ENCODE data around the gene CPEB4.

Gene CPEB4

DNA sequence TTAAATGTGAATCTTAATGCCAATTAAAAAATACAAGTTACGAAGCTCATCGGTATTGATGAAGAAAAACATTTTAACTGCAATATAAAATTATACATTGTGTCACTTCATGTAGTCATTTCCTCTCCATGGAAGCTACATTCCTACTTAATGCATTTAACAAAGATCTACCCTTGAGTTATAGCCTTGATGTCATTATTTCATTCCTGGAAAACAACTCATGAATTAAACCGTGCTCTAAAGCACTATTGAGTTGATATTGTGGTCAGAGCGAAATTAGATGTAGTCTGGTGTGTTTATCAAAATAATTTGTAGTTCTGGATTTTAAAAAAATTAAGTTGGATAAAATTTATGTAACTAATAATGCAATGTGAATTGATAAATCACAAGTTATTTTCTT lies 111.9 kb downstream of the CPEB4 start:
- no peaks in the 10 kb centered on the region for H3K79me1 ChIP-seq (ENCODE audit: low read length)
- no peak overlapping the region for H2BK5ac ChIP-seq (ENCODE audit: low read depth, low read length, poor library complexity)
- no peak overlapping the region for H3K14ac ChIP-seq (ENCODE audit: low read length)
- H3K27ac ChIP-seq (ENCODE audit: low read depth, low read length), result no peak overlapping the region
- H3K9ac ChIP-seq (ENCODE audit: low read length), result no peak overlapping the region
- no peaks in the 10 kb centered on the region for H3K79me2 ChIP-seq (ENCODE audit: control insufficient read depth, insufficient read depth, low read length, poor library complexity)
- no peak overlapping the region for H4K8ac ChIP-seq (ENCODE audit: low read depth, low read length)
- no peak for DNase-seq
- H3K23ac ChIP-seq (ENCODE audit: low read length), result no peak overlapping the region
- no peak overlapping the region for H3K4me2 ChIP-seq (ENCODE audit: low read length)
- H3K4me3 ChIP-seq (ENCODE audit: low read depth, low read length), result no peak overlapping the region
- no CpG with 5 or more reads among the region's 4 CpGs for WGBS (ENCODE audit: extremely low coverage, insufficient coverage, insufficient read length)
- H2AFZ ChIP-seq (ENCODE audit: insufficient read depth, low read length, poor library complexity), result no peak overlapping the region
- no peaks in the 10 kb centered on the region for H3K9me3 ChIP-seq (ENCODE audit: insufficient read depth, low read depth, low read length)
- H4K91ac ChIP-seq (ENCODE audit: low read depth, low read length), result no peak overlapping the region
- no peak overlapping the region for H3K18ac ChIP-seq (ENCODE audit: low read length)
- no peak overlapping the region for H2BK12ac ChIP-seq (ENCODE audit: low read length)
- no peak overlapping the region for H2BK120ac ChIP-seq (ENCODE audit: insufficient read depth, low read length, poor library complexity)
- H3K36me3 ChIP-seq (ENCODE audit: control insufficient read depth in 1 of 2, insufficient read depth in 2 of 2, low read length in 2 of 2), result no peaks in the 10 kb centered on the region
- H3K4me1 ChIP-seq (ENCODE audit: control insufficient read depth in 1 of 2, insufficient read depth in 2 of 2, low read length in 2 of 2), result no peaks in the 10 kb centered on the region
- H3K4ac ChIP-seq (ENCODE audit: low read depth, low read length), result no peak overlapping the region
- H4K12ac ChIP-seq (ENCODE audit: low read depth, low read length), result no peak overlapping the region
- H2AK5ac ChIP-seq (ENCODE audit: low read length), result no peak overlapping the region
- no peaks in the 10 kb centered on the region for H3K27me3 ChIP-seq (ENCODE audit: insufficient read depth, low read length)

DNA sequence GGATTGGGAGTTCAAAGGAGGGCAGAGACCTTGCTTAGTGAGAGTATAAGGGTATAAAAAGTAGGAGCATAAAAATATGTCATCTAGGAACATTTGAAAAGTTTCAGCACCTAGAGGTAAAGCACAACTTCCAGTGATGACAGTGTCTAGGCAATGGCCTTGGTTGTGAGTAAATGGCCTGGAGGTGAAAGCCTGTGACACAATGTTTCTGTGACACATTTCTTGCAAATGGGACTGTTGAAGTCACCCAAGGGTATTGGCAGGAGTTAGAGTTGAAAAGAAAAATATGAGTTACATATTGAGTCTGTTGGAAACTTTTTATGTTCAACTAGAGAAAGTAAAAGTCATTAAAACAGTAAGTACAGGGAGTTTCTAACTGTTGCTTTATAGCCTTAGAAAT lies 115.6 kb downstream of the CPEB4 start:
- H3K9ac ChIP-seq (ENCODE audit: low read length), result no peak overlapping the region
- H3K79me1 ChIP-seq (ENCODE audit: low read length), result no peaks in the 10 kb centered on the region
- no peaks in the 10 kb centered on the region for H3K9me3 ChIP-seq (ENCODE audit: insufficient read depth, low read depth, low read length)
- H3K79me2 ChIP-seq (ENCODE audit: control insufficient read depth, insufficient read depth, low read length, poor library complexity), result no peaks in the 10 kb centered on the region
- H3K23ac ChIP-seq (ENCODE audit: low read length), result no peak overlapping the region
- no peak overlapping the region for H2AFZ ChIP-seq (ENCODE audit: insufficient read depth, low read length, poor library complexity)
- no peak overlapping the region for H4K91ac ChIP-seq (ENCODE audit: low read depth, low read length)
- no peak overlapping the region for H3K4ac ChIP-seq (ENCODE audit: low read depth, low read length)
- peak; percentile 43 to 49 for DNase-seq
- H2AK5ac ChIP-seq (ENCODE audit: low read length), result no peak overlapping the region
- no peak overlapping the region for H3K27ac ChIP-seq (ENCODE audit: low read depth, low read length)
- no peaks in the 10 kb centered on the region for H3K27me3 ChIP-seq (ENCODE audit: insufficient read depth, low read length)
- H4K12ac ChIP-seq (ENCODE audit: low read depth, low read length), result no peak overlapping the region
- no peak overlapping the region for H4K8ac ChIP-seq (ENCODE audit: low read depth, low read length)
- H2BK12ac ChIP-seq (ENCODE audit: low read length), result no peak overlapping the region
- no peak overlapping the region for H3K4me3 ChIP-seq (ENCODE audit: low read depth, low read length)
- H3K14ac ChIP-seq (ENCODE audit: low read length), result no peak overlapping the region
- H2BK120ac ChIP-seq (ENCODE audit: insufficient read depth, low read length, poor library complexity), result no peak overlapping the region
- no peaks in the 10 kb centered on the region for H3K4me1 ChIP-seq (ENCODE audit: control insufficient read depth in 1 of 2, insufficient read depth in 2 of 2, low read length in 2 of 2)
- no peak overlapping the region for H3K18ac ChIP-seq (ENCODE audit: low read length)
- H2BK5ac ChIP-seq (ENCODE audit: low read depth, low read length, poor library complexity), result no peak overlapping the region
- H3K36me3 ChIP-seq (ENCODE audit: control insufficient read depth in 1 of 2, insufficient read depth in 2 of 2, low read length in 2 of 2), result no peaks in the 10 kb centered on the region
- H3K4me2 ChIP-seq (ENCODE audit: low read length), result no peak overlapping the region

DNA sequence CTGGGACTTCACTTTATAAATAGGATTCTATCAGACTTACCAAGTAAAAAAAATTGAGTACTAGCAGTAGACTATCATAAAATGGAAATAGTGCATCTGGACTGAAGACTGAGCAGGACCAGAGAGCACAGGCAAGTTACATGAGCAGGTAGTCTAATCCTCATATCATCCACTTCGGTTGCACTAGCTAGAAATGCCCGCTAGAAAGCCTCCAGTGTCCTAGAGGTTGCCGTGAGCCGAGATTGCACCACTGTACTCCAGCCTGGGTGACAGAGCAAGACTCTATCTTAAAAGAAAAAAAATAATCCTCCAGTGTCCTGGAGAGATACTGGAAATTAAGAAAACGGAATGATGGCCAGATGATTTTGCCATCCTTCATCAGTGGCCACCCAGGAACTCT lies 120.8 kb downstream of the CPEB4 start:
- peak in 1 of 2 donors; percentile 12 for DNase-seq
- Histone ChIP-seq H4K12ac (ENCODE audit: low read depth, low read length) (no peak overlapping the region), H3K36me3 (ENCODE audit: control insufficient read depth in 1 of 2, insufficient read depth in 2 of 2, low read length in 2 of 2) (no peaks in the 10 kb centered on the region), H3K18ac (ENCODE audit: low read length) (no peak overlapping the region), H3K4ac (ENCODE audit: low read depth, low read length) (no peak overlapping the region), H3K9ac (ENCODE audit: low read length) (no peak overlapping the region), H3K4me3 (ENCODE audit: low read depth, low read length) (no peak overlapping the region), H4K91ac (ENCODE audit: low read depth, low read length) (no peak overlapping the region), H3K23ac (ENCODE audit: low read length) (no peak overlapping the region), H3K14ac (ENCODE audit: low read length) (no peak overlapping the region), H3K79me1 (ENCODE audit: low read length) (no peaks in the 10 kb centered on the region), H3K4me1 (ENCODE audit: control insufficient read depth in 1 of 2, insufficient read depth in 2 of 2, low read length in 2 of 2) (no peaks in the 10 kb centered on the region), H2BK12ac (ENCODE audit: low read length) (no peak overlapping the region), H3K79me2 (ENCODE audit: control insufficient read depth, insufficient read depth, low read length, poor library complexity) (no peaks in the 10 kb centered on the region), H3K27ac (ENCODE audit: low read depth, low read length) (no peak overlapping the region), H2BK120ac (ENCODE audit: insufficient read depth, low read length, poor library complexity) (no peak overlapping the region), H2BK5ac (ENCODE audit: low read depth, low read length, poor library complexity) (no peak overlapping the region), H3K9me3 (ENCODE audit: insufficient read depth, low read depth, low read length) (no peaks in the 10 kb centered on the region), H4K8ac (ENCODE audit: low read depth, low read length) (no peak overlapping the region), H3K4me2 (ENCODE audit: low read length) (no peak overlapping the region), H3K27me3 (ENCODE audit: insufficient read depth, low read length) (no peaks in the 10 kb centered on the region), H2AK5ac (ENCODE audit: low read length) (no peak overlapping the region), H2AFZ (ENCODE audit: insufficient read depth, low read length, poor library complexity) (no peak overlapping the region)
- no CpG with 5 or more reads among the region's 5 CpGs for WGBS (ENCODE audit: extremely low coverage, insufficient coverage, insufficient read length)

DNA sequence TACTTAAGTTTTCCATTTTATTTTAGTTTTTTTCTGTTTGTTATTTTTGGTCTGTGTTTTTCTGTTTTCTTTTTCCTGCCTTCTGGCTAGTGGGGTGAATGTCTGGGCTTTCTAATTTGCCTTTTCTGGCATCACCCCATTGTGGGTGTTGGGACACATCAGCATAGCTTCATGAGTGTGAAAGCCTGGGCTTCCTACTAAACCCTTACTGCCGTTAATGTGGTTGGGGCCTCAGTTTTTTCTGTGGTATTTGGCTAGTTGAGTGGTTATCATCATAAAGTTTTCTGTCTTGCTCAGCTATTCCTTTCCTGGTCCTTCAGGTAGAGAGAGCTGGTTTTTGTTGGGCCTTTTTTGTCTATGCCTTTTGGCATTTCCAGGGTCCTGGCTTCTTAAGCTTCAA lies 122.2 kb downstream of the CPEB4 start:
- H3K18ac ChIP-seq (ENCODE audit: low read length), result no peak overlapping the region
- no CpG with 5 or more reads among the region's 1 CpG for WGBS (ENCODE audit: extremely low coverage, insufficient coverage, insufficient read length)
- H3K27ac ChIP-seq (ENCODE audit: low read depth, low read length), result no peak overlapping the region
- H3K4me1 ChIP-seq (ENCODE audit: control insufficient read depth in 1 of 2, insufficient read depth in 2 of 2, low read length in 2 of 2), result no peaks in the 10 kb centered on the region
- no peak overlapping the region for H2AK5ac ChIP-seq (ENCODE audit: low read length)
- H2BK120ac ChIP-seq (ENCODE audit: insufficient read depth, low read length, poor library complexity), result no peak overlapping the region
- H2AFZ ChIP-seq (ENCODE audit: insufficient read depth, low read length, poor library complexity), result no peak overlapping the region
- H4K8ac ChIP-seq (ENCODE audit: low read depth, low read length), result no peak overlapping the region
- H3K14ac ChIP-seq (ENCODE audit: low read length), result no peak overlapping the region
- no peaks in the 10 kb centered on the region for H3K79me1 ChIP-seq (ENCODE audit: low read length)
- no peaks in the 10 kb centered on the region for H3K79me2 ChIP-seq (ENCODE audit: control insufficient read depth, insufficient read depth, low read length, poor library complexity)
- H3K36me3 ChIP-seq (ENCODE audit: control insufficient read depth in 1 of 2, insufficient read depth in 2 of 2, low read length in 2 of 2), result no peaks in the 10 kb centered on the region
- H3K27me3 ChIP-seq (ENCODE audit: insufficient read depth, low read length), result no peaks in the 10 kb centered on the region
- H3K9ac ChIP-seq (ENCODE audit: low read length), result no peak overlapping the region
- H3K23ac ChIP-seq (ENCODE audit: low read length), result no peak overlapping the region
- H3K4me2 ChIP-seq (ENCODE audit: low read length), result no peak overlapping the region
- H2BK12ac ChIP-seq (ENCODE audit: low read length), result no peak overlapping the region
- H4K12ac ChIP-seq (ENCODE audit: low read depth, low read length), result no peak overlapping the region
- DNase-seq, result no peak
- H2BK5ac ChIP-seq (ENCODE audit: low read depth, low read length, poor library complexity), result no peak overlapping the region
- no peak overlapping the region for H3K4ac ChIP-seq (ENCODE audit: low read depth, low read length)
- H3K9me3 ChIP-seq (ENCODE audit: insufficient read depth, low read depth, low read length), result no peaks in the 10 kb centered on the region
- no peak overlapping the region for H3K4me3 ChIP-seq (ENCODE audit: low read depth, low read length)
- H4K91ac ChIP-seq (ENCODE audit: low read depth, low read length), result no peak overlapping the region

DNA sequence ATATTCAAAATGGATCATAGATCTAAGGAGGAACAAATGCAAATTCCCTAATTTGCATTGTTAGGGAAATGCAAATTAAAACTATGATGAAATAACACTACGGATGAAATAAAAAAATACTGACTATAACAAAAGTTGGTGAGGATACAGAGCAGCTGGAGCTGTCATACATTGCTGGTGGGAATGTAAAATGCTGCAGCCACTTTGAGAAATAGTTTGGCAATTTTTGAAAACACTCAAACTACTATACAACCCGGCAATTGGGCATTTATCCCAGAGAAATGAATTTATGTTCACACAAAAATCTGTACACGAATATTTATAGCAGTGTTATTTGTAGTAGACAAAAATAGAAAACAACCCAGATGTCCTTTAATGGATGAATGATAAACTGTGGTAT lies 123.3 kb downstream of the CPEB4 start:
- Histone ChIP-seq H2BK12ac (ENCODE audit: low read length) (no peak overlapping the region), H4K91ac (ENCODE audit: low read depth, low read length) (no peak overlapping the region), H3K14ac (ENCODE audit: low read length) (no peak overlapping the region), H2AK5ac (ENCODE audit: low read length) (no peak overlapping the region), H4K8ac (ENCODE audit: low read depth, low read length) (no peak overlapping the region), H3K4me1 (ENCODE audit: control insufficient read depth in 1 of 2, insufficient read depth in 2 of 2, low read length in 2 of 2) (no peaks in the 10 kb centered on the region), H4K12ac (ENCODE audit: low read depth, low read length) (no peak overlapping the region), H3K9ac (ENCODE audit: low read length) (no peak overlapping the region), H3K36me3 (ENCODE audit: control insufficient read depth in 1 of 2, insufficient read depth in 2 of 2, low read length in 2 of 2) (no peaks in the 10 kb centered on the region), H2AFZ (ENCODE audit: insufficient read depth, low read length, poor library complexity) (no peak overlapping the region), H3K23ac (ENCODE audit: low read length) (no peak overlapping the region), H2BK5ac (ENCODE audit: low read depth, low read length, poor library complexity) (no peak overlapping the region), H3K27me3 (ENCODE audit: insufficient read depth, low read length) (no peaks in the 10 kb centered on the region), H3K79me2 (ENCODE audit: control insufficient read depth, insufficient read depth, low read length, poor library complexity) (no peaks in the 10 kb centered on the region), H3K4ac (ENCODE audit: low read depth, low read length) (no peak overlapping the region), H3K18ac (ENCODE audit: low read length) (no peak overlapping the region), H3K4me3 (ENCODE audit: low read depth, low read length) (no peak overlapping the region), H3K27ac (ENCODE audit: low read depth, low read length) (no peak overlapping the region), H3K4me2 (ENCODE audit: low read length) (no peak overlapping the region), H3K79me1 (ENCODE audit: low read length) (no peaks in the 10 kb centered on the region), H2BK120ac (ENCODE audit: insufficient read depth, low read length, poor library complexity) (no peak overlapping the region), H3K9me3 (ENCODE audit: insufficient read depth, low read depth, low read length) (no peaks in the 10 kb centered on the region)
- WGBS (ENCODE audit: extremely low coverage, insufficient coverage, insufficient read length), result no CpG with 5 or more reads among the region's 3 CpGs
- no peak for DNase-seq
